PC-9 (cell line): ENCODE data around the gene MAEA.

Experiments used
- EZH2 ChIP-seq: fragments of 200-600 bp; sonication (generic); IDR thresholded peaks from 2 replicates; pipeline ENCODE4 v1.8.0; 2017; ENCODE audit warnings: antibody characterized with exemption, low read depth
- TF ChIP-seq, protein P1 (sequence below): fragments of 200-600 bp; sonication (generic); conservative IDR thresholded peaks from 2 replicates; pipeline ENCODE4 v1.6.1; 2017; ENCODE audit warnings: mixed run types, antibody characterized with exemption, mild to moderate bottlenecking, moderate library complexity

DNA sequence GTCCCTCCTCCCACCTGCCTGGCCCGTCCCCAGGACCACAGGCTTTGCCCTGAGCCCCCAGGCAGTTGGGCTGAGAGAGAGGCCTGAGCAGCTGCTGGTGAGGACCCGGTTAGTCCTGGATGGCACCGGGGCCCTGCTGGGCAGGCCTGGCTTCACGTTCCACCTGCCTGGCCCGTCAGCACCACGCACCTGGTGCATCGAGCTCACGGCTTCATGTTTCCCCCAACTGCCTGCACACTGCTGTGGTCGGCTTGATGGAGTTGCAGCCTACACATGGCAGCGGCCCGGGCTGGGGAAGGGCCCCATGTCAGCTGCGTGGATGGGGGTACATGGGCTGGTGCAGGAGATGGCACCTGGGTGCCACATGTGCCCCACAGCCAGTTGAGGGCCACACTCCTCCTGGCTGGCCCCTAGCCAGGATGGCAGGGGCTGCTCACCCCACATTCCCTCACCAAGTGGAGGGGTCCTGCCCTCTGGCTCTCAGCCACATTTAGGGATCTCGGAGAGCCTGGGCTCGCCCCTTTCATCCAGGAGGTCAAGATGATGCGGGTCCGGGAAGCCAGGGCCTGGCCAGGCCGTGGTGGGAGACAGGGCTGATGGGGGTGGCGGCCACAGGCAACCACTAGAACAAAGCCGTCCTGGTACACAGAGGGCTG, 88.0 kb downstream of the MAEA start:
- TF ChIP-seq, protein P1, sequence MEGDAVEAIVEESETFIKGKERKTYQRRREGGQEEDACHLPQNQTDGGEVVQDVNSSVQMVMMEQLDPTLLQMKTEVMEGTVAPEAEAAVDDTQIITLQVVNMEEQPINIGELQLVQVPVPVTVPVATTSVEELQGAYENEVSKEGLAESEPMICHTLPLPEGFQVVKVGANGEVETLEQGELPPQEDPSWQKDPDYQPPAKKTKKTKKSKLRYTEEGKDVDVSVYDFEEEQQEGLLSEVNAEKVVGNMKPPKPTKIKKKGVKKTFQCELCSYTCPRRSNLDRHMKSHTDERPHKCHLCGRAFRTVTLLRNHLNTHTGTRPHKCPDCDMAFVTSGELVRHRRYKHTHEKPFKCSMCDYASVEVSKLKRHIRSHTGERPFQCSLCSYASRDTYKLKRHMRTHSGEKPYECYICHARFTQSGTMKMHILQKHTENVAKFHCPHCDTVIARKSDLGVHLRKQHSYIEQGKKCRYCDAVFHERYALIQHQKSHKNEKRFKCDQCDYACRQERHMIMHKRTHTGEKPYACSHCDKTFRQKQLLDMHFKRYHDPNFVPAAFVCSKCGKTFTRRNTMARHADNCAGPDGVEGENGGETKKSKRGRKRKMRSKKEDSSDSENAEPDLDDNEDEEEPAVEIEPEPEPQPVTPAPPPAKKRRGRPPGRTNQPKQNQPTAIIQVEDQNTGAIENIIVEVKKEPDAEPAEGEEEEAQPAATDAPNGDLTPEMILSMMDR, result no peak
- TF ChIP-seq EZH2, result no peak
